Neural cell (in vitro differentiated cells): ENCODE results near the gene FUCA2. TPM values are rescaled to one million over a fixed set of nuclear protein-coding genes. Genes with fewer than 3 reads are reported as not detected.

Experiments used
- H2AFZ ChIP-seq: fragments of 200-600, 300-800 bp; sonication (generic), shearing (Covaris generic); 2 replicates; pipeline ENCODE4 v1.6.0; 2014; ENCODE audit warnings: low read depth, mild to moderate bottlenecking, antibody characterized with exemption, low read length, moderate library complexity
- H3F3A ChIP-seq: fragments of 200-600 bp; shearing (Covaris generic); 2 replicates; pipeline ENCODE4 v1.6.1; 2016; ENCODE audit warnings: mild to moderate bottlenecking, moderate library complexity, mixed read lengths, antibody characterized with exemption, low read length; ENCODE audit not compliant: insufficient read depth, poor library complexity, severe bottlenecking
- H3K27ac ChIP-seq: fragments of 200-600, 300-800 bp; sonication (generic), shearing (Covaris generic); 2 replicates; pipeline ENCODE4 v1.5.1; 2014; ENCODE audit warnings: mild to moderate bottlenecking, low read length, moderate library complexity
- H3K27me3 ChIP-seq: fragments of 300-800, 200-600 bp; sonication (generic), shearing (Covaris generic); 2 replicates; pipeline ENCODE4 v1.6.0; 2014; ENCODE audit warnings: mild to moderate bottlenecking, low read depth, low read length, moderate library complexity; ENCODE audit not compliant: insufficient read depth
- H3K36me3 ChIP-seq: fragments of 300-800, 200-600 bp; sonication (generic), shearing (Covaris generic); 2 replicates; pipeline ENCODE4 v1.5.1; 2014; ENCODE audit warnings: mild to moderate bottlenecking, antibody characterized with exemption, low read length, moderate library complexity; ENCODE audit not compliant: insufficient read depth
- H3K4me2 ChIP-seq: fragments of 300-800, 200-600 bp; sonication (generic), shearing (Covaris generic); 2 replicates; pipeline ENCODE4 v1.6.0; 2014; ENCODE audit warnings: mild to moderate bottlenecking, low read length
- H3K4me3 ChIP-seq: fragments of 300-800, 200-600 bp; sonication (generic), shearing (Covaris generic); 2 replicates; pipeline ENCODE4 v1.5.1; 2014; ENCODE audit warnings: mild to moderate bottlenecking, low read length, moderate library complexity
- H3K79me2 ChIP-seq: fragments of 200-600 bp; shearing (Covaris generic); replicated peaks from 2 replicates; pipeline ENCODE4 v1.6.0; 2014; ENCODE audit warnings: mild to moderate bottlenecking, low read length, moderate library complexity; ENCODE audit not compliant: insufficient read depth
- H3K9ac ChIP-seq: fragments of 300-800, 200-600 bp; sonication (generic), shearing (Covaris generic); 2 replicates; pipeline ENCODE4 v1.6.1; 2016; ENCODE audit warnings: mild to moderate bottlenecking, low read length, mixed read lengths
- H3K9me2 ChIP-seq: fragments of 200-600 bp; shearing (Covaris generic); 2 replicates; pipeline ENCODE4 v1.6.1; 2016; ENCODE audit warnings: mild to moderate bottlenecking, low read length, mixed read lengths; ENCODE audit not compliant: insufficient read depth
- H3K9me3 ChIP-seq: fragments of 200-600, 300-800 bp; sonication (generic), shearing (Covaris generic); 2 replicates; pipeline ENCODE4 v1.6.1; 2016; ENCODE audit warnings: mild to moderate bottlenecking, mixed run types, low read length, moderate library complexity, mixed read lengths
- H4K20me1 ChIP-seq: fragments of 200-600 bp; shearing (Covaris generic); 2 replicates; pipeline ENCODE4 v1.6.1; 2016; ENCODE audit warnings: mild to moderate bottlenecking, mixed run types; ENCODE audit not compliant: insufficient read depth
- CTCF ChIP-seq: fragments of 450-650 bp; IDR thresholded peaks from 2 replicates; pipeline ENCODE4 v1.5.1; 2014; ENCODE audit warnings: antibody characterized with exemption, mild to moderate bottlenecking, moderate library complexity; ENCODE audit not compliant: poor library complexity, severe bottlenecking
- EP300 ChIP-seq: fragments of 450-650 bp; conservative IDR thresholded peaks from 2 replicates; pipeline ENCODE4 v1.6.1; 2014; ENCODE audit warnings: antibody characterized with exemption, mild to moderate bottlenecking, moderate library complexity; ENCODE audit not compliant: poor library complexity, severe bottlenecking
- EZH2 ChIP-seq: fragments of 200-600, 300-800 bp; shearing (Covaris generic), sonication (generic); IDR thresholded peaks from 2 replicates; pipeline ENCODE4 v1.6.1; 2014; ENCODE audit warnings: antibody characterized with exemption, low read length, borderline replicate concordance, mild to moderate bottlenecking; ENCODE audit not compliant: insufficient read depth, poor library complexity, severe bottlenecking
- MXI1 ChIP-seq: fragments of 450-650 bp; conservative IDR thresholded peaks from 2 replicates; pipeline ENCODE4 v1.6.1; 2014; ENCODE audit warnings: antibody characterized with exemption, mild to moderate bottlenecking; ENCODE audit not compliant: poor library complexity, severe bottlenecking
- POLR2AphosphoS5 ChIP-seq: IDR thresholded peaks from 2 replicates; pipeline ENCODE4 v1.6.1; 2012
- RAD21 ChIP-seq: fragments of 450-650 bp; conservative IDR thresholded peaks from 2 replicates; pipeline ENCODE4 v1.6.1; 2014; ENCODE audit warnings: antibody characterized with exemption, mild to moderate bottlenecking, moderate library complexity
- REST ChIP-seq: IDR thresholded peaks from 2 replicates; pipeline ENCODE4 v1.6.1; 2012; ENCODE audit warnings: borderline replicate concordance
- SMC3 ChIP-seq: fragments of 450-650 bp; conservative IDR thresholded peaks from 2 replicates; pipeline ENCODE4 v1.6.1; 2014; ENCODE audit warnings: antibody characterized with exemption, mild to moderate bottlenecking, moderate library complexity; ENCODE audit not compliant: poor library complexity
- TAF1 ChIP-seq: IDR thresholded peaks from 2 replicates; pipeline ENCODE4 v1.6.1; 2012; ENCODE audit warnings: low read depth
- polyA plus RNA-seq: library from polyadenylated mRNA; depleted of rRNA; stranded (reverse); fragments of >200 nt; gene quantifications from 2 replicates; pipeline ENCODE4 v1.2.3, GENCODE V29; 2014

Gene FUCA2
- polyA plus RNA-seq, 1 donor from 2014 or later = 6.0 TPM

GRCh38 chr6:143543435-143543834 lies 31.9 kb upstream of the FUCA2 start:
- H2AFZ ChIP-seq = no peak overlapping the region
- no peaks in the 10 kb centered on the region for H3K9me3 ChIP-seq
- H3K27ac ChIP-seq = no peak overlapping the region
- no peaks in the 10 kb centered on the region for H3K9me2 ChIP-seq
- H4K20me1 ChIP-seq = no peaks in the 10 kb centered on the region
- TF ChIP-seq EP300 = no peak
- no peak for TF ChIP-seq REST
- no peak for TF ChIP-seq POLR2AphosphoS5
- no peak for TF ChIP-seq MXI1
- TF ChIP-seq RAD21 = no peak
- TF ChIP-seq EZH2 = no peak
- TF ChIP-seq CTCF = no peak
- no peak for TF ChIP-seq SMC3
- no peak for TF ChIP-seq TAF1
- no peak overlapping the region for H3K9ac ChIP-seq
- H3K36me3 ChIP-seq = no peaks in the 10 kb centered on the region
- no peaks in the 10 kb centered on the region for H3K27me3 ChIP-seq
- H3K4me3 ChIP-seq = no peak overlapping the region
- no peaks in the 10 kb centered on the region for H3K79me2 ChIP-seq
- no peak overlapping the region for H3K4me2 ChIP-seq
- H3F3A ChIP-seq = no peaks in the 10 kb centered on the region

GRCh38 chr6:143542888-143543287 lies 31.4 kb upstream of the FUCA2 start:
- Histone ChIP-seq H3K9me2 (no peaks in the 10 kb centered on the region), H4K20me1 (no peaks in the 10 kb centered on the region), H3K27me3 (peaks cover 3% of the 10 kb centered on the region), H3K79me2 (no peaks in the 10 kb centered on the region), H3K36me3 (no peaks in the 10 kb centered on the region), H3K9me3 (no peaks in the 10 kb centered on the region), H3F3A (no peaks in the 10 kb centered on the region), H3K4me3 (no peak overlapping the region), H3K27ac (no peak overlapping the region), H3K4me2 (no peak overlapping the region), H3K9ac (no peak overlapping the region), H2AFZ (no peak overlapping the region)
- TF ChIP-seq RAD21 = no peak
- TF ChIP-seq EP300 = no peak

- TF ChIP-seq CTCF (no peak), EZH2 (no peak), REST (no peak), POLR2AphosphoS5 (no peak), MXI1 (no peak), EP300 (no peak), SMC3 (no peak), TAF1 (no peak), RAD21 (no peak)
- Histone ChIP-seq H3K9me3 (no peaks in the 10 kb centered on the region), H3K27me3 (peaks cover 17% of the 10 kb centered on the region), H3K9ac (no peak overlapping the region), H3K9me2 (no peaks in the 10 kb centered on the region), H3F3A (peaks cover 5% of the 10 kb centered on the region), H3K79me2 (no peaks in the 10 kb centered on the region), H4K20me1 (no peaks in the 10 kb centered on the region), H3K4me2 (no peak overlapping the region), H3K27ac (no peak overlapping the region), H3K4me3 (no peak overlapping the region), H2AFZ (no peak overlapping the region), H3K36me3 (no peaks in the 10 kb centered on the region)
Measured at GRCh38 chr6:143540192-143540591, 28.7 kb upstream of the FUCA2 start.
